A549 (cell line): Measurements from ENCODE around the gene SLC22A31. TPM values are rescaled to one million over a fixed set of nuclear protein-coding genes. Genes with fewer than 3 reads are reported as not detected.
A peak's percentile ranks its signal among the peaks of the same experiment; 100 is the strongest.

Source experiments
- ATAC-seq, 2 experiments: fragments of 200-7000 bp in 1 of 2; fragments of >200 bp in 1 of 2; cut with Nextera tagmentation in 1 of 2; cut with Tn5 transposase in 1 of 2; 3 replicates each; pipeline versions ENCODE4 v1.8.0 to v1.9.1; 2018 to 2020; ENCODE audit warnings: mild to moderate bottlenecking in 1 of 2, moderate library complexity in 1 of 2
- CTCF ChIA-PET: fragments of 300-600 bp; sonication (Branson Sonifier 250); formaldehyde crosslinking; extraction: SDS; loops from one replicate; lab custom pipeline; 2021; ENCODE audit warnings: antibody characterized with exemption, inconsistent platforms; lab: Yijun Ruan, JAX
- POLR2A ChIA-PET: fragments of 350-600 bp; formaldehyde crosslinking; extraction: SDS; loops from one replicate; lab custom pipeline; 2021; ENCODE audit warnings: antibody characterized with exemption, inconsistent platforms; lab: Yijun Ruan, JAX
- DNase-seq, 2 experiments: peaks; one replicate each; pipeline versions ENCODE4 v3.0.0 to v3.0.0-alpha.2; 2011 to 2016; ENCODE audit warnings: low read depth in 1 of 2, low spot score in 1 of 2
- FAIRE-seq: peaks from 2 replicates; lab custom pipeline; 2011; peaks lifted over from hg19 to GRCh38; lab: Jason Lieb, UNC
- H3K27ac ChIP-seq, 2 experiments: fragments of >200 bp; sonication (Bioruptor Twin); formaldehyde crosslinking; 3 replicates each; pipeline ENCODE4 v1.5.1; 2016 to 2017
- H3K4me1 ChIP-seq: fragments of >200 bp; sonication (Bioruptor Twin); formaldehyde crosslinking; 3 replicates; pipeline ENCODE4 v1.6.1; 2016
- H3K4me2 ChIP-seq: fragments of >200 bp; sonication (Bioruptor Twin); formaldehyde crosslinking; 3 replicates; pipeline ENCODE4 v1.6.1; 2016
- H3K4me3 ChIP-seq: fragments of >200 bp; sonication (Bioruptor Twin); formaldehyde crosslinking; 3 replicates; pipeline ENCODE4 v1.5.1; 2016
- H3K9me3 ChIP-seq: fragments of >200 bp; sonication (Bioruptor Twin); formaldehyde crosslinking; 3 replicates; pipeline ENCODE4 v1.6.1; 2016
- BHLHE40 ChIP-seq: IDR thresholded peaks from 2 replicates; pipeline ENCODE4 v1.6.1; 2012; ENCODE audit warnings: low read depth, low read length, inconsistent platforms
- CEBPB ChIP-seq, 2 experiments: fragments of >200 bp in 1 of 2; sonication (Bioruptor Twin) in 1 of 2; formaldehyde crosslinking in 1 of 2; IDR thresholded peaks; 2 replicates each; pipeline ENCODE4 v1.6.1; 2012 to 2016
- CTCF ChIP-seq: fragments of >200 bp; sonication (Bioruptor Twin); formaldehyde crosslinking; IDR thresholded peaks from 3 replicates; pipeline ENCODE4 v1.5.1; 2016
- EHMT2 ChIP-seq: fragments of 200-600 bp; sonication (generic); IDR thresholded peaks from 2 replicates; pipeline ENCODE4 v1.6.1; 2016; ENCODE audit warnings: antibody characterized with exemption, low read depth, mild to moderate bottlenecking, moderate library complexity
- ELK1 ChIP-seq: fragments of 150-350 bp; IDR thresholded peaks from 2 replicates; pipeline ENCODE4 v1.6.1; 2014; ENCODE audit warnings: low read depth, mild to moderate bottlenecking, low read length
- ESRRA ChIP-seq: fragments of 150-350 bp; IDR thresholded peaks from 2 replicates; pipeline ENCODE4 v1.6.1; 2014; ENCODE audit warnings: mild to moderate bottlenecking, low read length, borderline replicate concordance
- GATA3 ChIP-seq: IDR thresholded peaks from 2 replicates; pipeline ENCODE4 v1.6.1; 2012; ENCODE audit warnings: borderline replicate concordance
- HDAC2 ChIP-seq: fragments of 200-600 bp; sonication (generic); IDR thresholded peaks from 2 replicates; pipeline ENCODE4 v1.6.1; 2016
- HES2 ChIP-seq: fragments of >200 bp; sonication (Bioruptor Twin); formaldehyde crosslinking; IDR thresholded peaks from 2 replicates; pipeline ENCODE4 v1.6.1; 2016
- HOXA7 ChIP-seq: fragments of 250-450 bp; sonication (Bioruptor Pico); IDR thresholded peaks from 2 replicates; pipeline ENCODE4 v1.5.0; 2020; ENCODE audit warnings: mild to moderate bottlenecking, moderate library complexity
- KDM1A ChIP-seq: fragments of 200-600 bp; sonication (generic); IDR thresholded peaks from 2 replicates; pipeline ENCODE4 v1.6.1; 2016; ENCODE audit warnings: low read depth, mild to moderate bottlenecking
- MAFK ChIP-seq: fragments of 450-650 bp; IDR thresholded peaks from 2 replicates; pipeline ENCODE4 v1.6.1; 2014; ENCODE audit not compliant: partially characterized antibody
- NR3C1 ChIP-seq: fragments of >200 bp; sonication (Bioruptor Twin); formaldehyde crosslinking; IDR thresholded peaks from 3 replicates; pipeline ENCODE4 v1.6.1; 2017
- PHF8 ChIP-seq: fragments of 200-600 bp; sonication (generic); IDR thresholded peaks from 2 replicates; pipeline ENCODE4 v1.6.1; 2016; ENCODE audit warnings: low read depth, mild to moderate bottlenecking, antibody characterized with exemption, moderate library complexity, borderline replicate concordance
- REST ChIP-seq: fragments of 200-600 bp; sonication (generic); IDR thresholded peaks from 2 replicates; pipeline ENCODE4 v1.6.1; 2016; ENCODE audit warnings: antibody characterized with exemption, mild to moderate bottlenecking, moderate library complexity
- SMC3 ChIP-seq: fragments of >200 bp; sonication (Bioruptor Twin); formaldehyde crosslinking; IDR thresholded peaks from 3 replicates; pipeline ENCODE4 v1.6.1; 2018; ENCODE audit warnings: inconsistent platforms
- SREBF2 ChIP-seq: fragments of 450-650 bp; IDR thresholded peaks from 2 replicates; pipeline ENCODE4 v1.6.1; 2014; ENCODE audit warnings: mild to moderate bottlenecking, moderate library complexity
- TP53 ChIP-seq: fragments of 250-450 bp; sonication (Bioruptor Pico); IDR thresholded peaks from 2 replicates; pipeline ENCODE4 v1.5.0; 2021; ENCODE audit warnings: mild to moderate bottlenecking, moderate library complexity
- ZNF302 ChIP-seq: fragments of 250-450 bp; sonication (Bioruptor Pico); IDR thresholded peaks from 2 replicates; pipeline ENCODE4 v1.9.0; 2021; ENCODE audit warnings: inconsistent platforms, mild to moderate bottlenecking, moderate library complexity
- ZSCAN20 ChIP-seq: fragments of 250-450 bp; sonication (Bioruptor Pico); IDR thresholded peaks from 2 replicates; pipeline ENCODE4 v1.8.0; 2022; ENCODE audit warnings: mild to moderate bottlenecking, moderate library complexity
- WGBS: methylation state at CpG from one replicate; pipeline ENCODE4 v1.1.6; 2017; ENCODE audit errors: missing lambda C conversion rate; 5-methylcytosine and 5-hydroxymethylcytosine counted together
- polyA plus RNA-seq, 4 experiments: library from polyadenylated mRNA; depleted of rRNA in 3 of 4; stranded (reverse); fragments of >200 nt; fragmentation: RNase III in 1 of 4; extraction: RNeasy Plus Mini Kit Qiagen cat#74134 plus additional on column Dnase treatment in 1 of 4; gene quantifications; 2 replicates in 3 of 4; 3 replicates in 1 of 4; pipeline ENCODE4 v1.2.3, GENCODE V29; 2011 to 2017
- TF ChIP-seq, protein P1 (sequence below): fragments of 250-450 bp; sonication (Bioruptor Pico); IDR thresholded peaks from 2 replicates; pipeline ENCODE4 v1.5.0; 2021; ENCODE audit warnings: mild to moderate bottlenecking, moderate library complexity, borderline replicate concordance

SLC22A31 gene
- polyA plus RNA-seq, 2 of the 4 experiments (the other 2 are of a cell fraction) = 0.36 to 0.77 TPM

- no peak for DNase-seq
- H3K4me1 ChIP-seq = no peaks in the 10 kb centered on the region
- H3K9me3 ChIP-seq = no peaks in the 10 kb centered on the region
- no peak overlapping the region for H3K4me3 ChIP-seq
- no peak for FAIRE-seq
- peak in 1 of 2 experiments; percentile 60; a peak in 3 of 6 replicates for ATAC-seq
- H3K4me2 ChIP-seq = no peak overlapping the region
- TF ChIP-seq GATA3 = no peak
- no peak for TF ChIP-seq HOXA7 (CRISPR knock-in tag)
- TF ChIP-seq SMC3 = no peak
- TF ChIP-seq BHLHE40 = no peak
- no peak for TF ChIP-seq NR3C1
- no peak for TF ChIP-seq ESRRA
- no peak for TF ChIP-seq TP53 (CRISPR knock-in tag)
- TF ChIP-seq ZSCAN20 (CRISPR knock-in tag) = no peak
- no peak for TF ChIP-seq ZNF302 (CRISPR knock-in tag)
- no peak for TF ChIP-seq ELK1
- no peak for TF ChIP-seq PHF8
- no peak for TF ChIP-seq HES2
- TF ChIP-seq SREBF2 = no peak
- no peak for TF ChIP-seq CEBPB (IDR thresholded peaks at IDR 0.05)
- TF ChIP-seq EHMT2 = no peak
- TF ChIP-seq REST = no peak
- TF ChIP-seq CTCF = no peak
- no peak for TF ChIP-seq HDAC2
- TF ChIP-seq, all 56 proteins: peak for 0
- no peak overlapping the region for H3K27ac ChIP-seq
- CTCF ChIA-PET = interaction anchor here (0.9 to 1.5 kb wide), 2 partner anchors 42 to 379 kb away, joined by 3 to 5 read pairs; no protein-coding TSS in a partner anchor
- POLR2A ChIA-PET = no interaction called here
- 50% methylated on average over 15 of the region's 15 CpGs for WGBS
Measured at GRCh38 chr16:89209522-89210044, 9.2 kb upstream of the SLC22A31 start.

GRCh38 chr16:89207993-89208392 is 7.7 kb upstream of the SLC22A31 start:
- POLR2A ChIA-PET = no interaction called here
- WGBS = 73% methylated on average over 4 of the region's 4 CpGs
- H3K4me3 ChIP-seq = no peak overlapping the region
- ATAC-seq (no peak), FAIRE-seq (no peak), DNase-seq (no peak)
- TF ChIP-seq MAFK (peak; percentile 18), ZSCAN20 (CRISPR knock-in tag) (no peak), KDM1A (no peak)
- TF ChIP-seq, protein P1, sequence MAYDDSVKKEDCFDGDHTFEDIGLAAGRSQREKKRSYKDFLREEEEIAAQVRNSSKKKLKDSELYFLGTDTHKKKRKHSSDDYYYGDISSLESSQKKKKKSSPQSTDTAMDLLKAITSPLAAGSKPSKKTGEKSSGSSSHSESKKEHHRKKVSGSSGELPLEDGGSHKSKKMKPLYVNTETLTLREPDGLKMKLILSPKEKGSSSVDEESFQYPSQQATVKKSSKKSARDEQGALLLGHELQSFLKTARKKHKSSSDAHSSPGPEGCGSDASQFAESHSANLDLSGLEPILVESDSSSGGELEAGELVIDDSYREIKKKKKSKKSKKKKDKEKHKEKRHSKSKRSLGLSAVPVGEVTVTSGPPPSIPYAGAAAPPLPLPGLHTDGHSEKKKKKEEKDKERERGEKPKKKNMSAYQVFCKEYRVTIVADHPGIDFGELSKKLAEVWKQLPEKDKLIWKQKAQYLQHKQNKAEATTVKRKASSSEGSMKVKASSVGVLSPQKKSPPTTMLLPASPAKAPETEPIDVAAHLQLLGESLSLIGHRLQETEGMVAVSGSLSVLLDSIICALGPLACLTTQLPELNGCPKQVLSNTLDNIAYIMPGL = no peak
- CTCF ChIA-PET = interaction anchor here (2.2 kb wide), 1 partner anchor 32 kb away, joined by 10 read pairs; no protein-coding TSS in a partner anchor
- no peaks in the 10 kb centered on the region for H3K4me1 ChIP-seq
- H3K4me2 ChIP-seq = no peak overlapping the region
- H3K27ac ChIP-seq = no peak overlapping the region
- H3K9me3 ChIP-seq = peaks cover 4% of the 10 kb centered on the region; the same call in 1 of the 3 replicates
